ENCODE results near the gene BRSK2.

- no peak for TF ChIP-seq CTCF (IDR thresholded peaks at IDR 0.05; ENCODE audit: low read length)
- no peak for TF ChIP-seq EZH2 (optimal IDR thresholded peaks at IDR 0.05; ENCODE audit: low read depth, low read length)
- TF ChIP-seq EZH2phosphoT487 (IDR thresholded peaks at IDR 0.05; ENCODE audit: low read length), result no peak
These were observed 59.9 kb downstream of the BRSK2 start for GRCh38 chr11:1449490-1450243.
